ENCODE measurements around the gene LAMB4.

DNA sequence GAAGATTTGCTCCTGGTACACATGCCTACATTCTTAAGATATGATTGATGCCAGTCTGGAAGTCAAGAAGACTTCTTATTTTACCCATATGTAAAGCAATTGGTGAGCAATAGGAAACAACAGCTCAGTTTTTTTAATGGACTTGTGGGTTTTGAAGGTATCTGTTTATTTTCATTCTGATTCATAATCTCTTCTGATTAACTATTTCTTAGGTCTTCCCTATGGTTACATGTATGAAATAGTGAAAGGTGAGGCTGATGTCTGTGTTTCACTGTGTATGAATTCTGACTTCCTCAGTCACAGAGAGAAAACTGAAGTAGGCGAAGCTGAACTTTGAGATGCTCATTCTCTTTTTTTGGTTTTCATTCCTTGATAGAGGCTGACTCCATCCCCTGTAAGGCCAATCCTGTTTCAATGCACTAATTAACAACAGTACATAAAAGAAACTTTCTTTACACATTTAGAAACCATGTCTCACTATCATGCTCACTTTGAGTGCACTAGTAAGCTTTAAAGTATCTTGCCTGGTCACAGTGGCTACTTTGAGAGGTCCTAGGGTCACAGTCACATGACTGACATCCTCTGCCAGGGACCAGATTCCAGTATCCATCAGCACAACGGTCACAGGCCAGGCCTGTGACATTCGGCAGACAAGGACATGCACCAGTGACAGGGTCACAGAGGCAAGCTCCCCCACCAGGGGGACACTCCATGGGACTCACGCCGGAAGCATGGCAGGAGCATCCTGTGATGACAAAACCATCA, 67.7 kb downstream of the LAMB4 start:
- TF ChIP-seq CTCF (conservative IDR thresholded peaks at IDR 0.05) (no peak), ZFX (IDR thresholded peaks at IDR 0.05) (no peak)

Measured in C4-2B (cell line).